Mesenteric fat pad (tissue), 1 donor: ENCODE measurements around the gene BHLHE23. TPM values are rescaled to one million over a fixed set of nuclear protein-coding genes. Genes with fewer than 3 reads are reported as not detected.

Source experiments
- DNase-seq: peaks from one replicate; pipeline ENCODE4 v3.0.0-alpha.2; 2020; ENCODE audit warnings: low spot score
- total RNA-seq: library from RNA; stranded (reverse); fragmentation: NEBNext Ultra II Directional; extraction: Animal tissue kit (Norgen Biotek cat#: 25700); gene quantifications from one replicate; pipeline ENCODE4 v1.2.1, GENCODE V29; 2021
- donor health status: DM: yes; HTN: yes; CAD: no.

Gene BHLHE23
- total RNA-seq, 1 donor from 2014 or later, result not detected

DNA sequence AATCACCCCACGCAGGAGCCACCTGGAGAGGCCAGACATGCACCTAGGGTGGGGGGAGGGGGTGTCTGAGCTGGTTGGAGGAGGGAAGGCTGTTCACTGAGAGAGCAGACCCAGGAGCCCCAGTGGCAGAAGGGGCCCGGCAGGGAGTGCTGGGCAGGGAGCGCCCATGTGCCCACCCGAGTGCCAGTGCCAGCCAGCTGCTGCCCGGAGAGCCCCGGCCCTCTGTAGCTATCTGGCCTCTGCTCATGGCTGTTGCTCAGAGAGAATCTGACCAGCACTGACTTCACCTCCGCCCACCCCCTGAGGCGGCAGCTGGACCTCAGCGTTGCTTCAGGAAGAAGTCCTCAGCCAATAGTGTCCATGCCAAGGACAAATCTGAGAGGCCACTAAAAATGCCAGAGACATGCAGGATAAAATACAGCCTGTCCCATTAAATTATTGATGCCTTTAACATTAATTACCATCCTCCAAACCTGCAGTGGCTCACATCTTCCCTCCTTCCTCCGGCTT is 31.5 kb downstream of the BHLHE23 start:
- no peak for DNase-seq

DNA sequence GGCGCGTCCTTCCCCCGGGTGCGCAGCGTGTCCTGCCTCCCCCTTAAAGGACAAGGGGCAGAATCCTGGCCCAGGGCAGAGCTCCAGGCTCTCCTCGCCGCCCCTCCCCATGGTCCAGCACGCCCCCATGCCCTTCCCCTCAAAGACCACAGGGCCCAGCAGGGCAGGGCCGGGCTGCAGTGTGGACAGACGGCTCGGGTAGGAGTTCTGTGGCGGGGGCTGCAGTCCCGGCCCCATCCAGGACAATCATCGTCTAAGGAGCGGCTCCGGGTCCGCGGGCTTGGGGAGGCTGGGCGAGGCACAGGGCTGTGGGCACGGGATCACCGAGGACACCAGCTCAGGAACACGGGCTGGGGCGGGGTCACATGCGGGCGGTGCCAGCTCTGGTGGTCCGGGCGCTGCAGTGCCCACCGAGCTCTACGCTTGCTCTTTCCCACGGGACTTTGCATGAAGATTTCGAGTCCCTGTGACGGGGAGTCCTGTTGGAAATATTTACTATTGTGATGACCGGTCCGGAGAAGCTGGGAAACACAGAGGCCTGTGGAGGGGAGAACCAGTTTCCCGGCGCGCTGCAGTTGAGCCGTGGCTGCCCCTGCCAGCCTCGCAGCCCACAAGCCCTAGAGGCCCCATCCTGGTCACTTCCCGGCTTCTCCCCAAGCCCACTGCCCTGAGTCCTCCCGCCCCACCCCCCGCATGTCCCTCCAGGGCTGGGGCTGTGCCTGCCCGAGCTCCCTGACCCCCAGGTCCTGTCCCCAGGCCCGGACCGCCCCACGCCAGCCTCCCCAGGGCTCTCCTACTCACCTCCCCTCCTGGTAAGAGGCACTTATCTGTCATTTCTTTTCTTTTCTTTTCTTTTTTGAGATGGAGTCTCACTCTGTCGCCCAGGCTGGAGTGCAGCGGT is 33.7 kb downstream of the BHLHE23 start:
- DNase-seq, result no peak

GRCh38 chr20:62971950-62972844 is 34.6 kb downstream of the BHLHE23 start:
- DNase-seq, result peak; percentile 93

GRCh38 chr20:62971211-62971949 is 35.4 kb downstream of the BHLHE23 start:
- DNase-seq, result no peak

GRCh38 chr20:62970307-62971210 is 36.2 kb downstream of the BHLHE23 start:
- DNase-seq, result no peak

- no peak for DNase-seq
Observed at GRCh38 chr20:62969939-62970306, 36.8 kb downstream of the BHLHE23 start.

DNA sequence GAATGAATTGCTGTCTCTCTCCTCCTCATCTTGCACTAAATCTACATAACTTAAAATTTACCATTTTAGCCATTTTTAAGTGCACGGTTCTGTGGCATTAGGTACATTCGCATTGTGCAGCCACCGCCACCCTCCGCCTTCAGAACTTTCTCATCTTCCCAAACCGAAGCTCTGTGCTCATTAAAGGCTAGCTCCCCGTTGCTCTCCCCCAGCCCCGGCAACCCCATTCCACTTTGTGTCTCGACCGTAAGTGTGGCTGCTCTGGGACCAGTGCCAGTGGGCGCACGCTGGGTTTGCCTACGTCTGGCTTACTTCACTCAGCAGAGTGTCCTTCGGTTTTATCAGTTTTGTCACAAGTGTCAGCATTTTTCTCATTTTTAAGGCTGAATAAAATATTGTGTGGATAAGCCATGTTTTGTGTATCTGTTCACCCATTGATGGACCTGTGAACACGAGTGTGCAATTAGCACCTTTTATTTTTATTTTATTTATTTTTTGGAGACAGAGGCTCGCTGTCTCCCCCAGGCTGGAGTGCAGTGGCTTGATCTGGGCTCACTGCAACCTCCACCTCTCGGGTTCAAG is 37.5 kb downstream of the BHLHE23 start:
- DNase-seq, result no peak

DNA sequence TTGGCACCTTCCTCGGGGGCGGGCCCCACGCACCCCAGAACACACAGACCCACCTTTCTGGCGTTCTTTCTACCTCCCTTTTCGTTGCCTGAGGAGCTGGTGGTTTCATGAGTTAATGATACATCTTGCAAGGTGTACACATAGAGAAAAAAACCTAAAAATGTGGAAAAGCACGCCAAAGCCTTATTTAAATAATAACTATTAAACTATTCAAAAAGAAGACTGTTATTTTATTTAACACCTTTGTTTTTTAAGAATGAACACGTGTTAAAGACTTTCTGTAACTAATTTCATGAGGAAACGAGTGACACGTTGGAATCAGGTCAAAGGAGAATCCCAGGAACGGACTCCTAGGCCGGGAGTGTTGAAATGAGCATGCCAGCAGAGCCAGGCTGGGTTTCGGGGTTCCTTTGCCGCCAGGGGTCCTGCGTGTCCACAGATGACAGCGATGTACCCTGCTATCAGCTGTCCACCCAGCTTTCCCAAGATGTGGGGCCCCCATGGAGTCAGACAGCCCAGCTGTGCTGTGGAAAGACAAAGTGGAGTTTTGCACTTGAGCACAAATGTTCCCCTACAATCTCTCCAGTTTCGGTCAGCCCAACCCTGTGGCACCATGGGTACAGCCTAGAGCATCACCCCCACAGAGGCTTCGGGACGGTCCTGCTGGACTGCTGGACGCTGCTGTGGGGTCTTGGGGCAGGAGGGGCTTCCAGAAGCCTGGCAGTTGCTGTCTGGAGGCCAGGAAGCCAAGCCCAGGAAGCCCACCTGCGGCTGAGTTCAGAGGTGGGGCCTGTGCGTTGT is 38.2 kb downstream of the BHLHE23 start:
- no peak for DNase-seq

DNA sequence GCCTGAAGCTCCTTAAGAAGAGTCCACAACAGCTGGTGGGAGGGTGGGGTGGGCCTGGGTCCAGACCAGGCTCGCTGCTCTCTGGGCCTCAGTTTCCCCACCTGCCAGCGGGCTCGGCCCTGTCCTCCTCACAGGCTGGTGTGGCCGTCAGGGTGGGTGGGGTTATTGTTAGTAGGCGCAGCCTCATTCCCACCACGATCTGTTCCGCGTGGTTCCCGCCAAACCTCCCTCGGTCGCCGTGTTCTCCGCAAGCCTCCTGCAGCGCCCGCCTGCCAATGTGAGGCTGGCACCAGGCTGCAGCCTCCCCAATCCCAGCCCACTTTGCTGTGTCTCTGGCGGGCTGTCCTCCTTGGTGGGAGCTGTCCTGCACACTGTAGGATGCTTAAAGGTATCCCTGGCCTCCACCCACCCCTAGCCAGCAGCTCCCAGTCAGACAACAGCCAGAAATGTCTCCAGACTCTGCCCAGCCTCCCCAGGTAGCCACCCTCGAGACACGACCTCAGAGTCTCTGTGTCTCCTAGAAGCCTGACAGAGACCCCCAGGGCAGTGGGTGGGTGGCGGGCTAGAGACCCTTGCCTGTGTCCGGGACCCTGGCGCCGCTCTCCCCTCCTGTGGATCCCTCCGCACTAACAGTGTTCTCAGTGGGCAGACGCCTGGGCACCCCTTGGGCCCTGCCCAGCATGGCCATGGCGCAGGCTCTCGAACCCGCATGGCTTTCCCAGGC is 39.0 kb downstream of the BHLHE23 start:
- DNase-seq, result no peak

DNA sequence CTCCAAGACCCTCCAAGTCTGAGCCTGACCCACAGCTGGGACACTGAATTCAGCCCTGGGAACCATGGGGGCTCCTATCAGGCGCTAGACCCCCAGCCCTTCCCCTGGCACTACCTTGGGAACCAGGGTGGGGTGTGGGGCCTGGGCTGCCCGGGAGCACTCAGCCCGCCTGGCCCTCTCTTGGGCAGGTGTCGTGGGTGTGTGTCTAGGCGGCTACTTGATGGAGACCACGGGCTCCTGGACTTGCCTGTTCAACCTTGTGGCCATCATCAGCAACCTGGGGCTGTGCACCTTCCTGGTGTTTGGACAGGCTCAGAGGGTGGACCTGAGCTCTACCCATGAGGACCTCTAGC is 39.6 kb downstream of the BHLHE23 start:
- DNase-seq, result no peak

GRCh38 chr20:62966212-62967148 is 40.3 kb downstream of the BHLHE23 start:
- no peak for DNase-seq

DNA sequence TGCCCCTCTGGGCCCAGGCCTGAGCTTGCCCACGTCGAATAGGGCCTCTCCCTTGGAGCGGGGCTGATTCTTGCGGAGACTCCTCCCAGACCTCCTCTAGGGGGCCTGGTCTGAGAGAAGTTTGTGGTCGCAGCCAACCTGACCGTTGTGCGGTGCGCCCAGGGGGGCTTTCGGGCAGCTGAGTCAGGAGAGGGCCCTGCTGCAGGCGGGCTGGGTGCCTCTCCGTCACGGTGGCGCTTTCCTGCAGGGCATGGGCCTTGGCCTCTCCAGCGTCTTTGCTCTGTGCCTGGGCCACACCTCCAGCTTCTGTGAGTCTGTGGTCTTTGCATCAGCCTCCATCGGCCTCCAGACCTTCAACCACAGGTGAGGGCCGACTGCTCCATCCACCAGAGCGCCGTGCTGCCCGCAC is 41.4 kb downstream of the BHLHE23 start:
- no peak for DNase-seq

- DNase-seq, result no peak
Observed at GRCh38 chr20:62964700-62965099, 42.1 kb downstream of the BHLHE23 start.

- DNase-seq, result no peak
Observed at GRCh38 chr20:62963614-62964397, 43.0 kb downstream of the BHLHE23 start.

- no peak for DNase-seq
Observed at GRCh38 chr20:62962891-62963613, 43.7 kb downstream of the BHLHE23 start.
